ENCODE measurements around the gene PLBD2.

PLBD2 gene

GRCh38 chr12:113317122-113317521, 41.3 kb upstream of the PLBD2 start:
- TF ChIP-seq TAF1 (IDR thresholded peaks at IDR 0.05; ENCODE audit: borderline replicate concordance, insufficient read depth, low read length) (no peak), POLR2AphosphoS5 (IDR thresholded peaks at IDR 0.05; ENCODE audit: low read depth, low read length) (no peak), FOXP2 (optimal IDR thresholded peaks at IDR 0.05; ENCODE audit: borderline replicate concordance, extremely low read depth, extremely low read length, insufficient read depth) (no peak), SIN3A (IDR thresholded peaks at IDR 0.05; ENCODE audit: borderline replicate concordance, insufficient read depth, low read length) (no peak), REST (IDR thresholded peaks at IDR 0.05; ENCODE audit: insufficient read depth in 1 of 2, low read depth in 2 of 2, low read length in 2 of 2) (no peak)

GRCh38 chr12:113318046-113318656, 40.2 kb upstream of the PLBD2 start:
- TF ChIP-seq TAF1 (IDR thresholded peaks at IDR 0.05; ENCODE audit: borderline replicate concordance, insufficient read depth, low read length) (no peak), REST (IDR thresholded peaks at IDR 0.05; ENCODE audit: insufficient read depth in 1 of 2, low read depth in 2 of 2, low read length in 2 of 2) (no peak), POLR2AphosphoS5 (IDR thresholded peaks at IDR 0.05; ENCODE audit: low read depth, low read length) (no peak), FOXP2 (optimal IDR thresholded peaks at IDR 0.05; ENCODE audit: borderline replicate concordance, extremely low read depth, extremely low read length, insufficient read depth) (no peak), SIN3A (IDR thresholded peaks at IDR 0.05; ENCODE audit: borderline replicate concordance, insufficient read depth, low read length) (no peak)

- TF ChIP-seq SIN3A (IDR thresholded peaks at IDR 0.05; ENCODE audit: borderline replicate concordance, insufficient read depth, low read length) (no peak), TAF1 (IDR thresholded peaks at IDR 0.05; ENCODE audit: borderline replicate concordance, insufficient read depth, low read length) (no peak), POLR2AphosphoS5 (IDR thresholded peaks at IDR 0.05; ENCODE audit: low read depth, low read length) (no peak), REST (IDR thresholded peaks at IDR 0.05; ENCODE audit: insufficient read depth in 1 of 2, low read depth in 2 of 2, low read length in 2 of 2) (no peak)
Measured at GRCh38 chr12:113318900-113319628, 39.3 kb upstream of the PLBD2 start.

- TF ChIP-seq SIN3A (IDR thresholded peaks at IDR 0.05; ENCODE audit: borderline replicate concordance, insufficient read depth, low read length) (no peak), FOXP2 (optimal IDR thresholded peaks at IDR 0.05; ENCODE audit: borderline replicate concordance, extremely low read depth, extremely low read length, insufficient read depth) (no peak), POLR2AphosphoS5 (IDR thresholded peaks at IDR 0.05; ENCODE audit: low read depth, low read length) (no peak), TAF1 (IDR thresholded peaks at IDR 0.05; ENCODE audit: borderline replicate concordance, insufficient read depth, low read length) (no peak), REST (IDR thresholded peaks at IDR 0.05; ENCODE audit: insufficient read depth in 1 of 2, low read depth in 2 of 2, low read length in 2 of 2) (no peak)
Measured at GRCh38 chr12:113320401-113320800, 38.0 kb upstream of the PLBD2 start.
